GM23338 (cell line): ENCODE measurements around the gene CYSTM1. TPM values are rescaled to one million over a fixed set of nuclear protein-coding genes. Genes with fewer than 3 reads are reported as not detected.

Experiments used
- ATAC-seq: fragments of 200-7000 bp; cut with Tn5 transposase; 3 replicates; pipeline ENCODE4 v1.9.1; 2020
- DNase-seq: peaks from one replicate; pipeline ENCODE4 v3.0.0-alpha.2; 2015; ENCODE audit warnings: low spot score
- H2AFZ ChIP-seq: fragments of 200-600 bp; sonication (generic); 2 replicates; pipeline ENCODE4 v1.8.0; 2016; ENCODE audit warnings: antibody characterized with exemption, mild to moderate bottlenecking, moderate library complexity
- H3F3A ChIP-seq: fragments of 200-600 bp; sonication (generic); replicated peaks from 2 replicates; pipeline ENCODE4 v1.8.0; 2017; ENCODE audit warnings: antibody characterized with exemption, mixed run types, low read depth
- H3K27ac ChIP-seq: fragments of 200-600 bp; sonication (generic); 2 replicates; pipeline ENCODE4 v1.6.1; 2016; ENCODE audit warnings: low read depth
- H3K27me3 ChIP-seq: fragments of 200-600 bp; sonication (generic); 2 replicates; pipeline ENCODE4 v1.8.0; 2016; ENCODE audit warnings: mild to moderate bottlenecking, mixed run types, moderate library complexity; ENCODE audit not compliant: insufficient read depth
- H3K36me3 ChIP-seq: fragments of 200-600 bp; sonication (generic); 2 replicates; pipeline ENCODE4 v1.8.0; 2016; ENCODE audit warnings: mild to moderate bottlenecking; ENCODE audit not compliant: insufficient read depth
- H3K4me1 ChIP-seq: fragments of 200-600 bp; sonication (generic); 2 replicates; pipeline ENCODE4 v1.8.0; 2016; ENCODE audit warnings: mild to moderate bottlenecking, moderate library complexity; ENCODE audit not compliant: insufficient read depth
- H3K4me2 ChIP-seq: fragments of 200-600 bp; sonication (generic); 2 replicates; pipeline ENCODE4 v1.7.1; 2017; ENCODE audit warnings: mixed run types
- H3K4me3 ChIP-seq: fragments of 200-600 bp; sonication (generic); 2 replicates; pipeline ENCODE4 v1.6.1; 2016; ENCODE audit warnings: mixed run types
- H3K79me2 ChIP-seq: fragments of 200-600 bp; sonication (generic); replicated peaks from 2 replicates; pipeline ENCODE4 v1.8.0; 2017; ENCODE audit warnings: mild to moderate bottlenecking; ENCODE audit not compliant: insufficient read depth
- H3K9me2 ChIP-seq: fragments of 200-600 bp; sonication (generic); 2 replicates; pipeline ENCODE4 v1.8.0; 2017; ENCODE audit not compliant: insufficient read depth
- H4K20me1 ChIP-seq: fragments of 200-600 bp; sonication (generic); replicated peaks from 2 replicates; pipeline ENCODE4 v1.8.0; 2017; ENCODE audit warnings: mild to moderate bottlenecking; ENCODE audit not compliant: insufficient read depth
- H3K27ac Mint-ChIP-seq: 2 replicates; pipeline ENCODE4 v1.8.0; 2020; ENCODE audit warnings: inconsistent platforms, mild to moderate bottlenecking, moderate library complexity, mixed read lengths
- H3K27me3 Mint-ChIP-seq: 3 replicates; pipeline ENCODE4 v1.8.0; 2022; ENCODE audit warnings: low read depth, mild to moderate bottlenecking, moderate library complexity, mixed read lengths, inconsistent platforms; ENCODE audit not compliant: insufficient read depth, poor library complexity
- H3K36me3 Mint-ChIP-seq: 3 replicates; pipeline ENCODE4 v1.8.0; 2021; ENCODE audit warnings: low read depth, mild to moderate bottlenecking, inconsistent platforms, moderate library complexity, mixed read lengths
- H3K4me1 Mint-ChIP-seq: 3 replicates; pipeline ENCODE4 v1.8.0; 2020; ENCODE audit warnings: mild to moderate bottlenecking, inconsistent platforms, mixed read lengths
- H3K4me3 Mint-ChIP-seq: 3 replicates; pipeline ENCODE4 v1.8.0; 2021; ENCODE audit warnings: moderate library complexity, mild to moderate bottlenecking, inconsistent platforms, mixed read lengths
- H3K9me3 Mint-ChIP-seq: 3 replicates; pipeline ENCODE4 v1.8.0; 2020; ENCODE audit warnings: moderate library complexity, mild to moderate bottlenecking, inconsistent platforms, mixed read lengths
- CREB1 ChIP-seq: fragments of 250-450 bp; sonication (Bioruptor Pico); IDR thresholded peaks from 2 replicates; pipeline ENCODE4 v1.5.0; 2020; ENCODE audit warnings: low read depth, mild to moderate bottlenecking, moderate library complexity
- CTCF ChIP-seq, 2 experiments: fragments of 200-600 bp in 1 of 2; sonication (generic) in 1 of 2; conservative IDR thresholded peaks; 2 replicates each; pipeline versions ENCODE4 v1.5.1 to v1.6.1; 2016 to 2017; ENCODE audit warnings: antibody characterized with exemption in 2 of 2, low read depth in 2 of 2, mild to moderate bottlenecking in 2 of 2, moderate library complexity in 1 of 2
- EZH2 ChIP-seq: fragments of 200-600 bp; sonication (generic); IDR thresholded peaks from one replicate; pipeline ENCODE4 v1.8.0; 2017; ENCODE audit warnings: antibody characterized with exemption, mild to moderate bottlenecking, low read depth; ENCODE audit not compliant: unreplicated experiment
- EZH2phosphoT487 ChIP-seq: fragments of 200-600 bp; sonication (generic); IDR thresholded peaks from one replicate; pipeline ENCODE4 v1.8.1; 2018; ENCODE audit warnings: antibody characterized with exemption; ENCODE audit not compliant: unreplicated experiment
- JUNB ChIP-seq: IDR thresholded peaks from one replicate; pipeline ENCODE4 v1.6.1; 2016; ENCODE audit warnings: antibody characterized with exemption; ENCODE audit not compliant: unreplicated experiment
- NANOG ChIP-seq: IDR thresholded peaks from 2 replicates; pipeline ENCODE4 v1.6.1; 2016; ENCODE audit warnings: antibody characterized with exemption, borderline replicate concordance
- POLR2AphosphoS5 ChIP-seq: IDR thresholded peaks from 2 replicates; pipeline ENCODE4 v1.6.1; 2016; ENCODE audit warnings: antibody characterized with exemption, low read depth
- REST ChIP-seq: IDR thresholded peaks from one replicate; pipeline ENCODE4 v1.6.1; 2018; ENCODE audit warnings: antibody characterized with exemption; ENCODE audit not compliant: unreplicated experiment
- STAT1 ChIP-seq: IDR thresholded peaks from one replicate; pipeline ENCODE4 v1.6.1; 2016; ENCODE audit warnings: antibody characterized with exemption; ENCODE audit not compliant: unreplicated experiment
- ZNF114 ChIP-seq: fragments of 250-450 bp; sonication (Bioruptor Pico); IDR thresholded peaks from 2 replicates; pipeline ENCODE4 v1.5.0; 2020; ENCODE audit warnings: mild to moderate bottlenecking, moderate library complexity
- ZNF331 ChIP-seq: fragments of 250-450 bp; sonication (Bioruptor Pico); IDR thresholded peaks from 2 replicates; pipeline ENCODE4 v1.5.0; 2020; ENCODE audit warnings: low read depth, mild to moderate bottlenecking, moderate library complexity
- ZNF462 ChIP-seq: fragments of 250-450 bp; sonication (Bioruptor Pico); IDR thresholded peaks from 2 replicates; pipeline ENCODE4 v1.5.0; 2020; ENCODE audit warnings: mild to moderate bottlenecking, moderate library complexity
- polyA plus RNA-seq: library from polyadenylated mRNA; unstranded; fragments of >200 nt; fragmentation: Nextera tagmentation; extraction: Ambion mirVana; gene quantifications from 2 replicates; pipeline ENCODE4 v1.2.1, GENCODE V29; 2016
- total RNA-seq: library from RNA; depleted of rRNA; stranded (reverse); fragments of >200 nt; shearing (Covaris generic); gene quantifications from 2 replicates; pipeline ENCODE4 v1.2.3, GENCODE V29; 2014
- TF ChIP-seq, protein P1 (sequence below): IDR thresholded peaks from 2 replicates; pipeline ENCODE4 v1.6.1; 2016; ENCODE audit warnings: antibody characterized with exemption

CYSTM1 gene
- total and polyA plus RNA-seq, 2 experiments from 2014 or later = 14.4 to 46.0 TPM

DNA sequence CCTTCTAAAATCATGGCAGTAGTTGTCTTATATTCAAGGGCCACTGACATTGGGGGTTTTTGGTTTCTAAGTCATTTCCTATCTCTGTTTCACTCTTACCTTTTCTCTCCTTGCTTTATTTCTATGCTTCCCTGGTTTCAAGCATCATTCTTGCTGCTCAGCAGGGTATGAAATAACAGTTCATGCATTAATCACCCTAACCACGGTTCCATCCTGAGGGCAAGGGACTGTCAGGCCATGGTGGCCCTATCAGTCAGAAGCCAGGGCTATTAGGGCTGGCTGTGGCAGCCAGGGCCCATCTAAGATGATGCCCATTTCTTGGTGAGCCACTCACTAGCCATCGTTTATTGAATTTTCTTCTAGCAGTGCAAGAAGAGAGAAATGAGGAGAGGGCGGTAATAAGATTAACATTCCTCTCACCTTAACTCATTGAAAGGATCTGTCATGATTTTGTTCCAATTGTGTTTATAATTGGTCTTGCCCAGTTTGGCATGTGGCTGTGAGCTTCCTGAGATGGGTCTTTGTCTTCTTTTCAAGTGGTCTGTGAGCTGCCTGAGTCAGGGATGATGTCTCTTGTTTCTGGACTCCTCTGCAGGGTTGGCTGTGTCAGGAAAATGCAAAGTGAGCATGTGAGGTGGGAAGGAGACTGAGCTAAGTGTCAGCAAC is 45.2 kb downstream of the CYSTM1 start:
- no peaks in the 10 kb centered on the region for H3K79me2 ChIP-seq
- H3K4me1 Mint-ChIP-seq = peaks cover 10% of the 10 kb centered on the region
- H3K27ac Mint-ChIP-seq = no peak overlapping the region
- TF ChIP-seq STAT1 (no peak), EZH2 (no peak), CREB1 (CRISPR knock-in tag) (no peak), ZNF331 (CRISPR knock-in tag) (no peak), JUNB (no peak), EZH2phosphoT487 (no peak), ZNF462 (no peak), REST (no peak), NANOG (no peak), CTCF (conservative IDR thresholded peaks at IDR 0.05; ENCODE audit: low read depth in 2 of 2) (no peak), ZNF114 (CRISPR knock-in tag) (no peak), POLR2AphosphoS5 (no peak)
- TF ChIP-seq, protein P1, sequence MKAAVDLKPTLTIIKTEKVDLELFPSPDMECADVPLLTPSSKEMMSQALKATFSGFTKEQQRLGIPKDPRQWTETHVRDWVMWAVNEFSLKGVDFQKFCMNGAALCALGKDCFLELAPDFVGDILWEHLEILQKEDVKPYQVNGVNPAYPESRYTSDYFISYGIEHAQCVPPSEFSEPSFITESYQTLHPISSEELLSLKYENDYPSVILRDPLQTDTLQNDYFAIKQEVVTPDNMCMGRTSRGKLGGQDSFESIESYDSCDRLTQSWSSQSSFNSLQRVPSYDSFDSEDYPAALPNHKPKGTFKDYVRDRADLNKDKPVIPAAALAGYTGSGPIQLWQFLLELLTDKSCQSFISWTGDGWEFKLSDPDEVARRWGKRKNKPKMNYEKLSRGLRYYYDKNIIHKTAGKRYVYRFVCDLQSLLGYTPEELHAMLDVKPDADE = no peak
- ATAC-seq (no peak), DNase-seq (no peak)
- no peaks in the 10 kb centered on the region for H3K27me3 ChIP-seq
- no peaks in the 10 kb centered on the region for H3K9me3 Mint-ChIP-seq
- no peaks in the 10 kb centered on the region for H3F3A ChIP-seq
- H3K9me2 ChIP-seq = no peaks in the 10 kb centered on the region
- H3K27ac ChIP-seq = no peak overlapping the region
- no peaks in the 10 kb centered on the region for H3K27me3 Mint-ChIP-seq
- H3K36me3 Mint-ChIP-seq = no peaks in the 10 kb centered on the region
- H3K4me3 ChIP-seq = no peak overlapping the region
- no peaks in the 10 kb centered on the region for H3K4me1 ChIP-seq
- no peaks in the 10 kb centered on the region for H3K36me3 ChIP-seq
- no peaks in the 10 kb centered on the region for H4K20me1 ChIP-seq
- no peak overlapping the region for H3K4me3 Mint-ChIP-seq
- H2AFZ ChIP-seq = no peak overlapping the region
- H3K4me2 ChIP-seq = no peak overlapping the region
